SK-N-SH treated with all-trans-retinoic acid at 6 μM for 48 hours (cell line): ENCODE data around the gene DAGLA.

ENCODE experiments used
- ATAC-seq: fragments of 200-7000 bp; cut with Tn5 transposase; 3 replicates; pipeline ENCODE4 v1.9.1; 2020; ENCODE audit warnings: mild to moderate bottlenecking, moderate library complexity
- ARNTL ChIP-seq: fragments of 450-650 bp; formaldehyde crosslinking; IDR thresholded peaks from 2 replicates; pipeline ENCODE4 v1.5.0; 2020; ENCODE audit warnings: low read depth, mild to moderate bottlenecking, moderate library complexity, borderline replicate concordance
- BACH2 ChIP-seq: fragments of 250-450 bp; sonication (Bioruptor Pico); IDR thresholded peaks from 2 replicates; pipeline ENCODE4 v1.9.0; 2021; ENCODE audit warnings: mild to moderate bottlenecking, borderline replicate concordance
- CSDC2 ChIP-seq: fragments of 250-450 bp; sonication (Bioruptor Pico); IDR thresholded peaks from 2 replicates; pipeline ENCODE4 v1.5.0; 2020; ENCODE audit warnings: mild to moderate bottlenecking, moderate library complexity
- CSRNP3 ChIP-seq: fragments of 250-450 bp; sonication (Bioruptor Pico); IDR thresholded peaks from 2 replicates; pipeline ENCODE4 v1.5.1; 2021; ENCODE audit warnings: mild to moderate bottlenecking, moderate library complexity
- ESRRG ChIP-seq: fragments of 250-450 bp; sonication (Bioruptor Pico); IDR thresholded peaks from 2 replicates; pipeline ENCODE4 v1.6.1; 2021; ENCODE audit warnings: mild to moderate bottlenecking
- GLIS3 ChIP-seq: fragments of 250-450 bp; sonication (Bioruptor Pico); IDR thresholded peaks from 2 replicates; pipeline ENCODE4 v1.5.0; 2020; ENCODE audit warnings: mild to moderate bottlenecking, moderate library complexity
- ISL1 ChIP-seq: fragments of 250-450 bp; sonication (Bioruptor Pico); IDR thresholded peaks from 2 replicates; pipeline ENCODE4 v2.1.2; 2022; ENCODE audit warnings: mild to moderate bottlenecking, moderate library complexity
- OSR1 ChIP-seq: fragments of 250-450 bp; sonication (Bioruptor Pico); IDR thresholded peaks from 2 replicates; pipeline ENCODE4 v1.8.0; 2022; ENCODE audit warnings: moderate library complexity, mild to moderate bottlenecking, inconsistent platforms
- PATZ1 ChIP-seq: fragments of 250-450 bp; sonication (Bioruptor Pico); IDR thresholded peaks from 2 replicates; pipeline ENCODE4 v1.8.0; 2020; ENCODE audit warnings: mild to moderate bottlenecking, moderate library complexity, borderline replicate concordance
- POU6F1 ChIP-seq: fragments of 250-450 bp; sonication (Bioruptor Pico); IDR thresholded peaks from 2 replicates; pipeline ENCODE4 v1.8.0; 2021; ENCODE audit warnings: low read depth, mild to moderate bottlenecking, moderate library complexity, borderline replicate concordance
- RARB ChIP-seq: fragments of 250-450 bp; sonication (Bioruptor Pico); IDR thresholded peaks from 2 replicates; pipeline ENCODE4 v1.8.0; 2021; ENCODE audit warnings: mild to moderate bottlenecking, moderate library complexity
- SNAI2 ChIP-seq: fragments of 250-450 bp; sonication (Bioruptor Pico); IDR thresholded peaks from 2 replicates; pipeline ENCODE4 v1.5.0; 2020; ENCODE audit warnings: mild to moderate bottlenecking, moderate library complexity
- TOX ChIP-seq: fragments of 250-450 bp; sonication (Bioruptor Pico); IDR thresholded peaks from 2 replicates; pipeline ENCODE4 v1.8.0; 2021; ENCODE audit warnings: mild to moderate bottlenecking, moderate library complexity, borderline replicate concordance
- TSHZ2 ChIP-seq: fragments of 250-450 bp; sonication (Bioruptor Pico); IDR thresholded peaks from 2 replicates; pipeline ENCODE4 v1.5.0; 2020; ENCODE audit warnings: mild to moderate bottlenecking, moderate library complexity
- ZC3H10 ChIP-seq: fragments of 250-450 bp; sonication (Bioruptor Pico); IDR thresholded peaks from 2 replicates; pipeline ENCODE4 v1.5.1; 2021; ENCODE audit warnings: mild to moderate bottlenecking, moderate library complexity
- ZNF565 ChIP-seq: fragments of 450-650 bp; formaldehyde crosslinking; conservative IDR thresholded peaks from 2 replicates; pipeline ENCODE4 v1.5.0; 2020; ENCODE audit warnings: low read depth, mild to moderate bottlenecking, moderate library complexity
- ZNF70 ChIP-seq: fragments of 450-650 bp; formaldehyde crosslinking; IDR thresholded peaks from 2 replicates; pipeline ENCODE4 v1.5.0; 2020; ENCODE audit warnings: mild to moderate bottlenecking, moderate library complexity
- ZNF8 ChIP-seq: fragments of 450-650 bp; formaldehyde crosslinking; IDR thresholded peaks from 2 replicates; pipeline ENCODE4 v1.5.0; 2020; ENCODE audit warnings: mild to moderate bottlenecking, moderate library complexity

The DAGLA gene

GRCh38 chr11:61717286-61718033 is 37.3 kb downstream of the DAGLA start:
- ATAC-seq = no peak; the same call in 2 of the 3 replicates
- TF ChIP-seq ESRRG (no peak), ZNF565 (CRISPR knock-in tag) (no peak), ZC3H10 (CRISPR knock-in tag) (no peak), TSHZ2 (CRISPR knock-in tag) (no peak), ZNF8 (no peak), RARB (no peak), PATZ1 (CRISPR knock-in tag) (no peak), CSRNP3 (CRISPR knock-in tag) (no peak), ISL1 (CRISPR knock-in tag) (no peak), BACH2 (CRISPR knock-in tag) (no peak), TOX (CRISPR knock-in tag) (no peak), OSR1 (CRISPR knock-in tag) (no peak), GLIS3 (no peak), CSDC2 (CRISPR knock-in tag) (no peak), ZNF70 (CRISPR knock-in tag) (no peak), SNAI2 (no peak)

- no peak for TF ChIP-seq ESRRG
- 0 out of 2 replicates have a peak, but pooled peaks have one; percentile 38 for TF ChIP-seq PATZ1 (CRISPR knock-in tag)
- ATAC-seq = peak; percentile 62
These were observed 37.9 kb downstream of the DAGLA start for GRCh38 chr11:61718046-61718531.

GRCh38 chr11:61718621-61719302 is 38.6 kb downstream of the DAGLA start:
- ATAC-seq = peak; percentile 96
- TF ChIP-seq ISL1 (CRISPR knock-in tag) (no peak), GLIS3 (no peak), OSR1 (CRISPR knock-in tag) (no peak), ARNTL (CRISPR knock-in tag) (no peak), ZNF8 (no peak), ZNF70 (CRISPR knock-in tag) (no peak), TSHZ2 (CRISPR knock-in tag) (no peak), POU6F1 (CRISPR knock-in tag) (no peak), CSDC2 (CRISPR knock-in tag) (no peak), PATZ1 (CRISPR knock-in tag) (no peak)
